IPS-18c (cell line): ENCODE measurements around the gene LIPK.
"Not testable (repeated sequence)": the region's sequence is repeated elsewhere in the genome, so short reads cannot be mapped to it uniquely, and the experiment has no call there.

Source experiments
- H3K4me3 ChIP-seq: 2 replicates; pipeline ENCODE4 v1.7.0; 2013; ENCODE audit warnings: low read depth, mild to moderate bottlenecking, low read length, moderate library complexity; ENCODE audit not compliant: insufficient read depth
- H3K9me3 ChIP-seq: one replicate; pipeline ENCODE4 v1.6.1; 2013; ENCODE audit warnings: mild to moderate bottlenecking, low read length, moderate library complexity; ENCODE audit not compliant: control insufficient read depth, insufficient read depth

Gene LIPK

DNA sequence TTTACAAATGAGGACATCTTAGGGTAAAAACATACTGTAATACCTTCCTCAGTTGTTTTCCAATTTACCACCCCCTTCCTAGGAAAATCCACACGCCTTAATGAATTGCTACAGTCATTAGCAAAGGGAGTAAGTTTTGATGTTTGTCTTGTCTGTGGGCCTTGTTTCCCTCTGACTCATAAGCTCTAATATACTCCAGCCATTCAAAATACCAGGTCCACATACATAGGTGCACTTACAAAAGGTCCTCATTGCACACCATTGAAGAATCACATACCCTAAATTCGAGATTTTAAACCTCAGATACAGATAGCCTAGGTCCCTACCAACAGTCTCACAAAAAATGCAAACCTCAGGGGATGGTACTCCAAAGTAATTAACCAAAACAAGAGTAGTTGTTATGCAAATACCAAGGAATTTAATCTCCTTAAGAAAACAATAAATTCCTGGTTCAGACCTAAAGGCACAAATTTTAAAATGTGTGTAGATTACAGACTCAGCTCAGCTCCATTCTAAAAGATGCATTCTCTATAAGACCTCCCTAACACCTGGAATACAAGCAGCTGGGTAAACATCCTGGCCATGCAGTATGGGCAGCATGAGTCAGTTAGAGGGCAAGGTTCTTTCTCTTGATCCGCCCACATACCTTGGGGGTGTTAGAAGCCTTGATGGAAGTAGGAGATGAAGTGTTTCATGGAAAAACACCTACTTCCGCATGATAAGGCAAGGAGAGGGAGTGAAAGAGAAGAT is 3.0 kb upstream of the LIPK start:
- H3K9me3 ChIP-seq, result no peaks in the 10 kb centered on the region
- no peak overlapping the region for H3K4me3 ChIP-seq

DNA sequence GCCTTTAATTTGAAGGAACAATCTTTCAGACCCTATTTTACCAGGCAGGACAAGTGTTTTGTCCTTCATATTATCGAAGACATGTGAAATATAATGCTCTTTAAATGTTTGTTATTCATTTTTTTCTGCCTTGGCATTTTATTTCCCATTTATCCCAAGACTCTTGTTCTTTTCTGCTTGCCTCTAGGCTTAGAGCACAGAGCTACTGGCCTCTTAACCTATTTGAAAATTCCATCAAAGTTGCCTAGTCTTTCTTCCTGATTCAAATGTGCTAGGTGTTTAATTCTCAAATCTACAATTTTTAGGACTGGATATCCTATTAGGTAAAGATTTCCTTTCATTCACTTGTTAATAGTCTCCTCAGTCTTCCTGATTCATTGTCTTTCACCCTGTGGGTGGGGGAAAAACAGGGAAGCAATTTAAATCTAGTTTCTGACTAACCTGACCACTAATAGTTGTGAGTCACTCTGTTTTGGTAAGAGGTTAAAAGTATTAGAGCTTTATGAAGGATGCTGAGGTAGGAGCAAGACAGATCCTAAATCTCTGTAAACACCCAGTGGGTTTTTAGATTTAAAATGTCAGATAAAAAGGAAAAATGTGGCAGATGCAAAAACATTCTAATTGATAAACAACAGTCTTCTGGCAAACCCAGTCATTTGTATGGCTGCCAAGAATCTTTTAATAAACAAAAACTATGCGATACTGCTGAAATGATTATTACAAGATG is 1.5 kb downstream of the LIPK start:
- Histone ChIP-seq H3K9me3 (no peaks in the 10 kb centered on the region), H3K4me3 (no peak overlapping the region)

DNA sequence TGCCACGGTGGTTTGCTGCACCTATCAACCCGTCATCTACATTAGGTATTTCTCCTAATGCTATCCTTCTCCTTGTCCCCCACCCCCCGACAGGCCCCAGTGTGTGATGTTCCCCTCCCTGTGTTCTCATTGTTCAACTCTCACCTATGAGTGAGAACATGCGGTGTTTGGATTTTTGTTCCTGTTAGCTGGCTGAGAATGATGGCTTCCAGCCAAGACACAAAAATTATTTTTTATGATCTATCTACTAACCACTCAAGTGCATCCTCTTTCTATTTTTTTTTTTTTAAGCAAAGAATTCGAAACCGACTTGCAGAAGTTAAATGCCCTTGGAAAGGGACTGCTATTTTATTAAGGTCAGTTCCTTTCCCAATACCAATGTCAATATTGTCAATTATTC is 3.3 kb downstream of the LIPK start:
- H3K4me3 ChIP-seq, H3K9me3 ChIP-seq: not testable (repeated sequence)

DNA sequence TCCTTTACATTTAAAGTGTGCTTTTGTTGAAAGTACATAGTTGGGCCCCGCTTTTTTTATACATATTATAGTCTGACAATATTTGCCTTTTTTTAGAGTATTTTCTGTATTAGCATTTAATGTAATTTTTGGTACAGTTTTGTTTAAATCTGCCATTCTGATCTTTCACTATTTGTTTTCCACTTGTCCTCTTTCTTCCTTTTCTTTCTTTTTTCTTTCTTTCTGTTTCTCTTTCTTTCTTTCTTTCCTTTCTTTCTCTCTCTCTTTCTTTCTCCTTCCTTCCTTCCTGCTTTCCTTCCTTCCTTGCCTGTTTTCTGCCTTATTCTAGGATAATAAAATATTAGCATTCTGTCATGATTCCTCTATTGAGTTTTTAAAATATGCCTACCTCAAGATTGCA is 9.5 kb downstream of the LIPK start:
- Histone ChIP-seq H3K4me3 (no peak overlapping the region), H3K9me3 (no peaks in the 10 kb centered on the region)

DNA sequence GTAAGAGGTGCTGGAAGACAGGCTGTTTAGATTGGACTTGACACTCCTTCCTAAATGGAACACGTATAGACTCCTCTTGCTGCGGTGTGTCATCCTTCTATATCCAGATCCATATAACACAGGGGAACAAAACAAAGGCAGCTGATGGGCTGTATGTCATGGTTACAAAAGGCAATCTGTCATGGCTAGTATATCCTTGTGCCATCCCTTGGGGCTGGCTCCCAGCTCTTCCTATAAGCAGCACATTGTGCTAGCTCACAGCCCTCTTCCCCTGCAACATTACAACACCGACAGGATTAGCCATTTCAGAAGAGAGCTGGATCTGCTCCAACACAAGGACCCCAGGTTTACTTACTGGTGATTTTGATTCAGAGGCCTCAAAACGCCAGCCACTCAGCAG is 15.3 kb downstream of the LIPK start:
- Histone ChIP-seq H3K4me3 (no peak overlapping the region), H3K9me3 (no peaks in the 10 kb centered on the region)

DNA sequence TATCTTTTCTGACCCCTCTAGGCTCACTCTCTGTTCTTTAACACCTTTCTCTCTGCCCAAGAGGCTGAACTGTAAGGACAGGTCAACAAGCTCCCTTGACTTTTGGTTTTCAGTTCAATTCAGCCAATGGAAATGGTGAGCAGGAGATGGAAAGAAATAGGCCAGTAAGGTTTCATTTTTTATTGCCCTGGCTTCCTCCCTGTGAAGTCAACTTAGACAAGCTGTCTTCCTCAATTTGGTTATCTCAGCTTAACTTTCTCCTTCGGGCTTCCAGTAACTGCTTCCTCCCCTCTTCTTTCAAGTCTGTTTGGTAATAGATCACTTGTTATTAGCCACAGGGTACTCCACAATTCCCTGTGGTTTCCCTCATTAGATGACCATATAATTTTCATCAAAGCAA is 19.7 kb downstream of the LIPK start:
- Histone ChIP-seq H3K9me3 (no peaks in the 10 kb centered on the region), H3K4me3 (no peak overlapping the region)

DNA sequence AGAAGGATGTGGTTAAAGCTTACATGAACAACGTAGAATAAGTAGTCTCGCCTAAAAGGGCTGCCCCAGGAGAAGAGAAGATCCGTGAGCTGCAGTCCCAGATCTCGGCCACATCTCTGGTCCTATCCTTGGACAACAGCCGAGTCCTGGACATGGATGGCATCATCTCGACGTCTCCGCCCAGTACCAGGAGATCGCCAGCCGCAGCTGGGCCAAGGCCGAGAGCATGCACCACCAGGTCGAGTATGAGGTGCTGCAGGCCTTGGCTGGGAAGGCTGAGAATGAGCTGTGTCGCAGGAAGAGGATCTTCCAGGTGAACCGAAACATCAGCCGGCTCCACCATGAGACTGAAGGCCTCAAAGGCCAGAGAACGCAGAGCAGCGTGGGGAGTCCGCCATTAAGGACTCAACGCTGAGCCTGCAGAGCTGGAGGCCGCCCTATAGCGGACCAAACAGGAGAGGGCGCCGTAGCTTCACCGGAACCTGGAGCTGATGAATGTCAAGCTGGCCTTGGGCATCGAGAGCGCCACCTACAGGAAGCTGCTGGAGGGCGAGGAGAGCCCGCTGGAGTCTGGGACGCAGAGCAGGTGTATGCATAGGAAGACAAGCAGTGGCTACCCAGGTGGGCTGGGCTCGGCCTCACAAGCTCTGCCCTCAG is 22.2 kb downstream of the LIPK start:
- Histone ChIP-seq H3K4me3 (no peak overlapping the region), H3K9me3 (no peaks in the 10 kb centered on the region)

DNA sequence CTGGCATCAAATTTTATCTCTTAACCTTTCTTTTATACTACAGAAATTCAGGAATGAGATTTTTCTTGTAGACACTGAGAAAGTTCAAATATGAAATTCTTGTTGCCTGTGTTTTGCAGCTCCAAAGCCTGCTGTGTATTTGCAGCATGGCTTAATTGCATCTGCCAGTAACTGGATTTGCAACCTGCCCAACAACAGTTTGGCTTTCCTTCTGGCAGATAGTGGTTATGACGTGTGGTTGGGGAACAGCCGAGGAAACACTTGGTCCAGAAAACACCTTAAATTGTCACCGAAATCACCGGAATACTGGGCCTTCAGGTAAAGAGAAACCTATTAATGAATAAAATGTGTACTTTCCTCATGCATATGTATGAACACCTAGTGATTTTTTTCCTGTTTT is 24.8 kb downstream of the LIPK start:
- H3K9me3 ChIP-seq, result no peaks in the 10 kb centered on the region
- no peak overlapping the region for H3K4me3 ChIP-seq

DNA sequence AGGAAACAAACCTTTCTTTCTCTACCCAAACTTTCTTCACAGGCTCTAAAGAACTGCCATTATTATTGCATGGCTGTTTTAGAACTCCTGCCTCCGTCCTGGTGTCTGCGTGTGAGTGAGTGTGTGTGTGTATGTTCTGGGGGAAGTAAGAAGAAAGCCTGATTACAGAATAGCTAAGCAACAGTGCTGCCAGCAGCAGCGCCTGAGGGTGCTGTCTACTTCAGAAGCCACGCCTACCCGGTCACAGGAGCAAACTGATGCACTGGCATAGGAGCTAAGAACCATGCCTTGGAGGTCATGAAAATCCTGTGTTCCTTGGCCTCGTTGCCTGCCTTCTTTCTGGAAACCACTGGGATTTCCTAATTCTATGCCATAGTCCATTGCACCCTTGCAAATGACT is 25.2 kb downstream of the LIPK start:
- Histone ChIP-seq H3K4me3 (no peak overlapping the region), H3K9me3 (no peaks in the 10 kb centered on the region)

DNA sequence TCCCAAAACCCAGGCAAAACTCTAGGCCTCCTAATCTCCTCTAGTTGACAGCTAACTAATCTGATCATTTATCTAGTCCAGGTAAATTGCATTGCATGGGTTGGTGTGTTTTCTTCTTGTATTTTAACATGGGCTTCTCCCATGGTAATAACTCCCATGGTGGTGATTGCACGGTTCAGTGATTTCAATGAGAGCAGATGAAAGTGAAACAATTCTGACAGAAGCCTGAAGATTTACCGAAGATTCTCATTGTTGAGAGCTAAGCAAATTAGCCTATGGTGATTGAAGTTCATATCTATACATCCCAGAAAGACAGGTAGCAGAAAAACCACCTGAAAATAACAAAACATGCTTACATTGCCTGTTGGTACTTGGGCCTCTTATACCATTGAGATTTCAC is 27.2 kb downstream of the LIPK start:
- Histone ChIP-seq H3K4me3 (no peak overlapping the region), H3K9me3 (no peaks in the 10 kb centered on the region)

DNA sequence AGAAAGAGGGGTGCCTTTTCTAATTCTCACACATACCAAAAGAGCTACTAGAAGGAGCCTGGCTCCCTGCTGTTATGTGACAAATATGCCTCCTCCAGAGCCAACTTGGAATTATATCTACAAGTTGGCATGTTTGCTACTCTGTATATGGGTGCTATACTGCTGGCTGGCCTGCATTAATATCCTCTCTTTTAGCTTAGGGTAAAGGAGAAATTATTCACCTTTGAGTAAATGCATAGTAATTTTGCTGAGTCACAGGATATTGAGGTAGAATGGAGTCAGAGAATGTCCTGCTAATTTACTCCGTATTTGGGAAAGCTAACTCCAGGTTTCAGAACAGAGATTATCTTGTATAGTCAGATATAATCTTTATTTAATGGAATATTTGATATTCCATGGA is 29.6 kb downstream of the LIPK start:
- Histone ChIP-seq H3K4me3 (no peak overlapping the region), H3K9me3 (no peaks in the 10 kb centered on the region)

DNA sequence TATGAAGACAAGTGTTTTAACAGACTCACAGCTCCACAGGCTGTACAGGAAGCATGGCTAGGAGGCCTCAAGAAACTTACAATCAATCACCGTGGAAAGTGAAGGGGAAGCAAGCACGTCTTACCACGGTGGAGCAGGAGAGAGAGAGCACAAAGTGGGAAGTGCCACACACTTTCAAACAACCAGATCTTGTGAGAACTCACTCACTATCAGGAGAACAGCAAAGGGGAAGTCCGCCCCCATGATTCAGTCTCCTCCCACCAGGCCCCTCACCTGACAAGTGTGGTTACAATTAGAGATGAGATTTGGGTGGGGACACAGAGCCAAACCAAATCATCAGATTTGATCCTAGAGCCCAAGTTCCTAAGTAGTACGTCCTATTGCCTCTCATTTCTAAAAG is 35.9 kb downstream of the LIPK start:
- not testable (repeated sequence) for H3K9me3 ChIP-seq

DNA sequence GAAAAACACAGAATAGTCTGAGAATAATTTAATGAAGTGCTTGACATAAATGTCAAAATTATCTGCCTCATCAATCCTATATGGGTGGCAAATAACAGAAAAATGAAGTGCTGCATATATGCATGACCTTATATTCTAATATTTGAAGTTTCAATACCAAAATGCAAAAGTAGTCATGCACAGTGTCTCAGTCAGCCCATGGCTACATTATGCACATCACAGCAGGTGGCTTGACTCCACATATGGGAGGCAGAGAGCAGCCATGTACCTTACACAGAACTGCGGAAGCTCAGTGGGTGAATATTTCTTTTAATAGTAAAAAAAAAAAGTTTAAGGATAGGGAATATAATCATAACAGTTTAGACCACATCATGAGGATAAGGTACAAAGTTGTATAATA is 36.4 kb downstream of the LIPK start:
- Histone ChIP-seq H3K9me3 (no peaks in the 10 kb centered on the region), H3K4me3 (no peak overlapping the region)

More for the DNA sequence above, 35.9 kb downstream of the LIPK start:
- not testable (repeated sequence) for H3K4me3 ChIP-seq

DNA sequence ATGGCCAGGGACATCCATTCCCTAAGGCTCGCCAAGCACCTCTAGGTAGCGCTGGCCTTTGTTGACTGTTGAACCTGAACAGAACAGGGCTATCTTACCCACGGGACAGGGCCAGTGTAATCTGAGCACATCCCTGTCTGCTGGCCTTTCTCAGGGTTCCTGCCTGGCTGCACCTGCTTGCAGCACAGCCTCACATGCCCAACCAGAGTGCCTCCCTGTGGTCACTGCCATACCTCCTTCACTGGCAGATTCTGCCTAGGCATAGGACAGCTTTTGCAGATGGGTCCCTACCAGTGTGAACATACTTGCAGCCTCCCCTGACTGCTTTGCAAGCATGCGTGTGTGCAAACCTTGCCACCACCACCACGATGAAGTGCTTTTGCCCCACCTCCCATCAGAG is 38.0 kb downstream of the LIPK start:
- no peak overlapping the region for H3K4me3 ChIP-seq
- no peaks in the 10 kb centered on the region for H3K9me3 ChIP-seq

DNA sequence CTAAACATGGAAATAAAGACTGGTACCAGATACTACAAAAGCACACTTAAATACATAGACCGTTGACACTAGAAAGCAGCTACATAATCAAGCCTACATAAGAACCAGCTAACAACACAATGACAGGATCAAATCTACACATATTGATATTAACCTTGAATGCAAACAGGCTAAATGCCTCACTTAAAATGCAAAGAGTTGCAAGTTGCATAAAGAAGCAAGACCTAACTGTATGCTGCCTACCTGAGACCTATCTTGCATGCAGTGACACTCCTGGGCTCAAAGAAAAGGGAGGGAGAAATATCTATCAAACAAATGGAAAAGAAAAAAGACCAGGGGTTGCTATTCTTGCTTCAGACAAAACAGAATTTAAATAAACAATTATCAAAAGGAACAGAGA is 39.6 kb downstream of the LIPK start:
- no peak overlapping the region for H3K4me3 ChIP-seq
- H3K9me3 ChIP-seq, result no peaks in the 10 kb centered on the region

DNA sequence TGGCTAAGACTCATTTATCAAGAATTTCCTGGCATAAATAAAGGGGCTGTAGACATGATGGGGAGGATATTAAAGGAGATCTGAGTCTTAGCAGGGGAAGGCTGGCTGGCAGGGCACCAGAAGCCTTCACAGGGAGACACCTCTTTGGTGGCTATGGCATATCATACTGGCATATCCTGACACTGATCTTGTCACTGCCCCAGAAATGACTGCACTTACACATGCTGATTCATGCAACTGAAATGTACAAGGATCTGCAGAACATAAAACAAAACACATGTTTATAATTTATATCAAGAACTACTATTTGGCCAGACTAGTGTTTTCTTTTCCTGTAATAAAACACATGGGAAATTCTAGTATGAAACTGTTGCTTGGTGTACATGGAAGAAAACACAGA is 48.2 kb downstream of the LIPK start:
- Histone ChIP-seq H3K4me3 (no peak overlapping the region), H3K9me3 (no peaks in the 10 kb centered on the region)

DNA sequence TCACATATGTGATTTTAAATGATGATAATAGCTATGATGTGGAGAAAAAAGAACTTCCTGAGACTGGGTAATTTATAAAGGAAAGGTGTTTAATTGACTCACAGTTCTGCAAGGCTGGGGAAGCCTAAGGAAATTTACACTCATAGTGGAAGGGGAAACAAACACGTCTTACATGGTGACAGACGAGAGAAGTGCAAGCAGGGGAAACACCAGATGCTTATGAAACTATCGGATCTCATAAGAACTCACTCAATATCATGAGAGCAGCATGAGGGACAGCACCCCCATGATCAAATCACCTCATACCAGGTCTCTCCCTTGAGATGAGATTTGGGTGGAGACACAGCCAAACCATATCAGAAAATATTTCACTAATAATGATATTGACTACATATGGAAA is 49.7 kb downstream of the LIPK start:
- Histone ChIP-seq H3K4me3 (no peak overlapping the region), H3K9me3 (no peaks in the 10 kb centered on the region)

DNA sequence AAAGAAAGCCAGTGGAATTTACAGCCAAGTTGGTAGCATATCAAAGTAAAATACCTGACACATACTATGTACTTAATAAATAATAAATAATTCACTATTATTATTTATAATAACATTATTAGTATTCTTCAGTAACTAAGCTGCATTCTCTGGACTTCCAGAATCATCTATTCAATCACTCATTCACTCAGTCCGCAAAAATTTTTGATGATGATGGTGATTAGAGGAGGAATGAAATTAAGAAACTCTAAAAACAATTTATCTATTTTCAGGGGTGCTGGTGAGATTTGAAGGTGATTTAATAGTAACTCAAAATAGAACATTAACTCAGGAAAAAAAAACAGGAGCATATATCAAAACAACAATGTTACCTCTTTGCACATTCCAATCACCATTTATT is 50.6 kb downstream of the LIPK start:
- Histone ChIP-seq H3K4me3 (no peak overlapping the region), H3K9me3 (no peaks in the 10 kb centered on the region)
